GM21390 (cell line): Measurements from ENCODE around the gene CYTH4.

Experiments used
- ATAC-seq: cut with Tn5 transposase; IDR thresholded peaks from one replicate; pipeline ENCODE4 v1.9.1; 2021; ENCODE audit not compliant: unreplicated experiment

The CYTH4 gene

GRCh38 chr22:37343863-37344734, 61.8 kb downstream of the CYTH4 start:
- ATAC-seq, result no peak

GRCh38 chr22:37344735-37345449, 62.6 kb downstream of the CYTH4 start:
- ATAC-seq, result no peak

- no peak for ATAC-seq
Measured at GRCh38 chr22:37345863-37346504, 63.7 kb downstream of the CYTH4 start.

GRCh38 chr22:37346505-37346895, 64.2 kb downstream of the CYTH4 start:
- ATAC-seq, result no peak

- ATAC-seq, result no peak
Measured at GRCh38 chr22:37349043-37349814, 66.9 kb downstream of the CYTH4 start.

- ATAC-seq, result no peak
Measured at GRCh38 chr22:37351232-37351631, 68.9 kb downstream of the CYTH4 start.

GRCh38 chr22:37352481-37352880, 70.2 kb downstream of the CYTH4 start:
- ATAC-seq, result no peak

- ATAC-seq, result no peak
Measured at GRCh38 chr22:37353839-37354238, 71.5 kb downstream of the CYTH4 start.

GRCh38 chr22:37354261-37354660, 72.0 kb downstream of the CYTH4 start:
- ATAC-seq, result no peak

GRCh38 chr22:37354670-37355069, 72.4 kb downstream of the CYTH4 start:
- no peak for ATAC-seq

- no peak for ATAC-seq
Measured at GRCh38 chr22:37355174-37355573, 72.9 kb downstream of the CYTH4 start.

- ATAC-seq, result no peak
Measured at GRCh38 chr22:37356922-37357321, 74.6 kb downstream of the CYTH4 start.

GRCh38 chr22:37357446-37358075, 75.3 kb downstream of the CYTH4 start:
- no peak for ATAC-seq

- ATAC-seq, result no peak
Measured at GRCh38 chr22:37358386-37358785, 76.1 kb downstream of the CYTH4 start.

- no peak for ATAC-seq
Measured at GRCh38 chr22:37358917-37359316, 76.6 kb downstream of the CYTH4 start.

GRCh38 chr22:37362621-37363020, 80.3 kb downstream of the CYTH4 start:
- no peak for ATAC-seq

GRCh38 chr22:37363261-37363992, 81.1 kb downstream of the CYTH4 start:
- ATAC-seq, result no peak
